GM21423 (cell line): ENCODE data around the gene NPC2.

Source experiments
- ATAC-seq: cut with Tn5 transposase; IDR thresholded peaks from one replicate; pipeline ENCODE4 v1.9.1; 2021; ENCODE audit warnings: mild to moderate bottlenecking, moderate library complexity; ENCODE audit not compliant: unreplicated experiment

The NPC2 gene

GRCh38 chr14:74519316-74520074 lies 26.4 kb upstream of the NPC2 start:
- ATAC-seq, result no peak

GRCh38 chr14:74518221-74518620 lies 25.1 kb upstream of the NPC2 start:
- no peak for ATAC-seq

- no peak for ATAC-seq
Observed at GRCh38 chr14:74517731-74518130, 24.6 kb upstream of the NPC2 start.

DNA sequence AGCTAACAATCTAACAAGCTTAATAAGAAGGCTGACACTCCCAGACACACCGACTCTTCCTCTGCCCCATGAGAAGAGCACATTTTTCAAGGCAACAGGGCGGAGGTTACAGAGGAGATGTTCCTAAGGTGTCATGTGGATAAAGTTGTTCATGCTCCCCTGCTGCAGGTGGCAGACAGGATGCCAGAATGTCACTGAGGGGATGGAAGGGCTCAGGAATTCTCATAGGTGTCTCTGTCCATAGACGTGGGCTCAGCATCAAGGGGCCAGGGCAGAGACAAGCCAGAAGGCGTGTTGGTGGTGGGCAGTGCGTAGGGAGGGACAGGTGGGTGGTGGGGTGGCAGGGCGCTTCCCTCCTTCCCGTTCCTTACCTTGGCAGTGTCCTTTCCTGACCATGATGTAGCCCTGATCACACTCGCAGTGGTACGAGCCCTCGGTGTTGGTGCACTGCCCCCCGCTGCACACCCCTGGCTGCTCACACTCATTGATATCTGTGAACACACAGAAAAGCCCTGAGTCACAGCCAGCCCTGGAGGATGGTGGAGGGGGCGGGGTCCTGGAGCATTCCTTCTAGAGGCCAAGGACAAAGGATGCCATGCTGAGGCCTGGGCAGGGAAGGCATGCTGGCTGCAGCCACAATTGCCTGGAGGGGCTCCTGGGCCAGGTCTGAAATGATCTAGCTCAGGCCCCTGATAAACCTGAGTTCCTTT lies 23.5 kb upstream of the NPC2 start:
- ATAC-seq, result no peak

DNA sequence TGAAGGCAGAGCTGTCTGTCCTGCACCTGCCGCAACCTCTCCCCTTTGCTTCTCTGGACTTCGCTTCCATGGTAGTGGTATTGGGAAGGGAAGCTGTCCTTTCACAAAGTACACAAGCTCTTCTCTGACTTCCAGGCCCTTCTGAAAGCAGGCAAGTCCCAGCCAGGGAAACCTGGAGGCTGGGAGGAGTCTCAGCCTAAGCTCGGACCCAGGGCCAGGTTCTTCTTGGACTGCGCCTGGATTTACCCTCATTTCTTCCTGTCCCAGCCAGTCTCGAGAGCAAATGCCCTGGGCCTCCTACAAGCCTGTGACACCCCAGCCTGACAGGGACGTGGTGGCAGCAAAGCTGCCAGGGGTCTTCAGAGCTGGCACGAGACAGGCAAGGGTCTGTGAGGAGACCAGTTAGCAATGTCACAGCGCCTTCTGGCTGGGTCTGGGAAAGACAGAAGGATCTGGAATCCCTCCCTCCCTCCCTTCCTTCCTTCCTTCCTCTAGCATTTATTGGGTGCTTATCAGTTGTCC lies 22.8 kb upstream of the NPC2 start:
- no peak for ATAC-seq

- no peak for ATAC-seq
Observed at GRCh38 chr14:74514471-74514941, 21.4 kb upstream of the NPC2 start.

DNA sequence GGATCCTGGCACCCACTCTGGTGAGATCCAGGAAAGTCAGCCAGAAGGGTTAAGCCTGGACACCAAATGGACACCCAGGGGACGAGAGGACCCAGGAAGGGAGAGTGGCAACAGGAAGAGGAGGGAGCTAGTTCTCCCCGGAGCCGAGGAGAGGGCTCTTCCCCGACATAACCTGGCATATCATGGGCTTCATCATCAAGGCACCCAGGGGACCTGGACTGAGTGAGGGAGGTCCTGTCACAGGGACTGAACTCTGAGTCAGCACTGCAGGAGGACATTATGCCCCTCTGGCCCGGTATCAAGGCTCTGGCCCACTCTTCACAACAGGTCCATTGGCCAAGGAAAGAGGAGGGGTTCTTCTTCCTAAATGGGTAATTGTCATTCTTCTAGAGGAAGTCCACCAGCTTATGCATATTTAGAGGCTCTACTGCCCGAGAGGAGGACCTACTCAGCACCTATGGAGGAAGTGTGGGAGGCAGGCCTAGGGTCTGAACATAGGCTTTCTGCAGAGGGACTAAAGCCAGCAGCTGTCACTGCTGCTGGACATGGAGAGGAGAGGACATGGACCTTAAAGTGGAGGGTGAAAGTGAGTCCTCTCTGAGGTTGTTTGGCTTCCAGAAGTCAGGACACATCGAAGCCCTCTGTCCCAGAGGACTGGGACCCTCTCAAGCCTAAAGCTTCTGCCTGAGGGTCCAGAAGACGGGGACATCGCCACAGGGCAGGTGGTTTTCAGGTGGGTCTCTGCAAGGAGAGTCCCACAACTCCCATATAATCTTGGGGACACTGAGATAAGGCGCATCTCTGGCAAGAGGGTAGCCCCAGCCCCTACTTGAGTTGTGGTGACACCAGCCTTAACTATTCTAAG lies 19.1 kb upstream of the NPC2 start:
- ATAC-seq, result no peak

DNA sequence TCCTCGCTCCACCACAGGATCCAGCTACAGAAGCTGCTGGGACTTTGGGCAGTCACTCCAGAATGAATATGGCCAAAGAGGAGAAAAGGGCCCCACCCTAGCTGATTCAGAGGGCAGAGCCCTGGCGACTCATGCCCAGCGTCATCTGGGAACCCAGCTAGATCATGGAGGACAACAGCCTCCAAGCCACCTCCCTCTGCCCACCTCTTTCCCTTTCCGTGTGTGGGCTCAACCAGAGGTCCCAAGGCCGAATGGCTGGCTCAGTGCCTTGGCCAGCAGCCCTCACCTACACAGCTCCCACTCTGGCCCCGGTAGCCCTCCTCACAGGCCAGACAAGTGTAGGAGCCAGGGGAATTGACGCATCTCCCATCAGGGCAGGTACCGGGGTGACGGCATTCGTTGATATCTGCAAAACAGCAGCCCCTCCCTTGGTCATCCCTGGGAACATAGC lies 17.9 kb upstream of the NPC2 start:
- ATAC-seq, result no peak

DNA sequence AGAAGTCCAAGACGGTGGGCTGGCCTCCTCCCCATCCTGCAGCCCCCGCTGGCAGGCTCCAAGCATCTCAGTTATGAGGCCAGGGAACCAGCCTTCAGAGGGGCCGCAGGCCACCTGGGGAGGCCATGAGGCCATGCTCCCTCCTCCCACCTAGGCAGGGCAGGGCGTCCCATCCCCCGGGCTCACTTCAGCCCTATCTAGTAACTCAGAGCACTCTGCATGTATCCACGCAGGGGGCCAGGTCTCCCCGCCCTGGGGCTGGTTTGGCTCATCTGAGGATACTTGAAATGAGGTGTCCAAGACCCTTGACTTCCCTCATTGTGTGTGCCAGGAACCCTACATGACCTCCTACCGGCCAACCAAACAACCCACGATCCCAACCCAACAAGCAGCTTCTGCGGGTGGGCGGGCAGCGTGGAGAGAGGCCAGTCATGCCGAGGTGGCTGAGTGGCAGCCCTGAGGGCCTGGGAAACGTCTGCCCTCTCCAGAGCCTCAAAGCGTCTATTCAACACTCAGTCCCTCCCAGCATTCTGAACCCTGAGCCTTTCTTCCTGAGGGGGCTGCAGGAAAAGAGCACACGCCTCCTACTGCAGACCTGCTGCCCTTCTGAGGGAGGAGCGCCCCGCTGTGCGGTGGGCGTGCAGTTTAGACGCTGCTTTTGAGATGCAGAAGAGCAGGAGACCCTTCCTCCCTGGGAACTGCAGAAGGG lies 17.3 kb upstream of the NPC2 start:
- no peak for ATAC-seq

- no peak for ATAC-seq
Observed at GRCh38 chr14:74509587-74510222, 16.6 kb upstream of the NPC2 start.

DNA sequence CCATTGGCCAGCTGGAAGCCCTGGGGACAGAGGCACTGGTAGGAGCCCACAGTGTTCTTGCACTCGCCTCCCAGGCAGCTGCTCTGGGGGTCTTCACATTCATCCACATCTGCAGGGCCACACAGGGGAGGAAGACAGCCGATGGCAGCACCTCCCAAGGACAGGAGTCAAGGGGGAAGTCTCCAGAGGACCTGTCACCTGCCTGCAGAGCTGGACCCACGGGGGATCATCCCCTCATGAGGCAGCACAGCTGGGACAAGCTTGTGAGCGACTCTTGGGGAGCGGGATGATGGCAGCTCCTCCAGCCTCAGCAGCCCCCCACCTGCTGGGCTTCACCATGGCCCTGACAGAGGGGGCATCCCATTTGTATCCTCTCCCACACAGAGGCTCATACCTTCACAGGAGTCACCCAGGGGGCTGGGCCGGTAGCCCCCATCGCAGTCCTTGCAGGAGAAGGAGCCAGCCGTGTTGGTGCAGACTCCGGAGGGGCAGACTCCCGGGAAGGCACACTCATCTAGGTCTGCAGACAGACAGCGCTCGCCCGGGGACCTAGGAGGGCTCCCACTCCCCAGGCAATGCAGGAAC lies 15.8 kb upstream of the NPC2 start:
- no peak for ATAC-seq

GRCh38 chr14:74508292-74508731 lies 15.2 kb upstream of the NPC2 start:
- ATAC-seq, result no peak

- no peak for ATAC-seq
Observed at GRCh38 chr14:74507840-74508239, 14.7 kb upstream of the NPC2 start.

- no peak for ATAC-seq
Observed at GRCh38 chr14:74507085-74507484, 14.0 kb upstream of the NPC2 start.

DNA sequence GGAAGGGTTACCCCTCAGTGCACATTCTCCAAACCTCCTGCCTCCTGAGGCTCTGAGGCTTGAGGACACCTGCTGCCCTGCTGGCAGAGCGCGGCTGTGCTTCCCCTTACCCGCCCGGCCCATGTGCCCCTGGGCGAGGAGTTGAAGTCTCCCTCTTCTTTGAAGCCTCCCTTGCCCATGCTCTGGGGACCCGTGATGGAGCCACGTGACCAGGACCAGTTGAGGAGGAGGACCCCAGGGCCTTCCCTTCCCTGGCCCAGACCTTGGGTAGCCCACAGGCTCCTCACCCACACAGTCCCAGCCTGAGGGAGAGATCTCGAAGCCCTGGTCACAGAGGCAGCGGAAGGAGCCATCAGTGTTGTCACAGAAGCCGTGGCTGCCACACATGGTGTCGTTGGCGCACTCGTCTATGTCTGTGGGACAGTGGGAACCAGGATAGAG lies 13.3 kb upstream of the NPC2 start:
- no peak for ATAC-seq

DNA sequence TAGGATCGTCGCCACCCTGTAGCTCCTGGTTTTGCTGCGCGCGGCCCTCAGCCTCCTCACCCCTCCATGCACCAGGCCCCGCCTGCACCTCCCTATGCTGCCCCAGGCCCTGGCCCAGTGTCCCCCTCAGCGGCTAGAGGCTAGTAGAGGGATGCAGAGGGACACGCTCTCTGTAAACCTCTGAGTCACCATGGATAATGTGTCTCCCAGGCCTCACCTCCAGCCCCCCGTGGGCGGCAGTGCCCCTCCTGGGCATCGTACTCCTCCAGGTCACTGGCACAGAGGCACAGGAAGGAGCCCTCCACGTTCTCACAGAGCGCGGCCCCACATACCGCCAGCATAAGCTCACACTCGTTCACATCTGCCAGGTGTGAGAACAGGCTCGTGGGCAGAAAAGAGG lies 12.7 kb upstream of the NPC2 start:
- no peak for ATAC-seq

DNA sequence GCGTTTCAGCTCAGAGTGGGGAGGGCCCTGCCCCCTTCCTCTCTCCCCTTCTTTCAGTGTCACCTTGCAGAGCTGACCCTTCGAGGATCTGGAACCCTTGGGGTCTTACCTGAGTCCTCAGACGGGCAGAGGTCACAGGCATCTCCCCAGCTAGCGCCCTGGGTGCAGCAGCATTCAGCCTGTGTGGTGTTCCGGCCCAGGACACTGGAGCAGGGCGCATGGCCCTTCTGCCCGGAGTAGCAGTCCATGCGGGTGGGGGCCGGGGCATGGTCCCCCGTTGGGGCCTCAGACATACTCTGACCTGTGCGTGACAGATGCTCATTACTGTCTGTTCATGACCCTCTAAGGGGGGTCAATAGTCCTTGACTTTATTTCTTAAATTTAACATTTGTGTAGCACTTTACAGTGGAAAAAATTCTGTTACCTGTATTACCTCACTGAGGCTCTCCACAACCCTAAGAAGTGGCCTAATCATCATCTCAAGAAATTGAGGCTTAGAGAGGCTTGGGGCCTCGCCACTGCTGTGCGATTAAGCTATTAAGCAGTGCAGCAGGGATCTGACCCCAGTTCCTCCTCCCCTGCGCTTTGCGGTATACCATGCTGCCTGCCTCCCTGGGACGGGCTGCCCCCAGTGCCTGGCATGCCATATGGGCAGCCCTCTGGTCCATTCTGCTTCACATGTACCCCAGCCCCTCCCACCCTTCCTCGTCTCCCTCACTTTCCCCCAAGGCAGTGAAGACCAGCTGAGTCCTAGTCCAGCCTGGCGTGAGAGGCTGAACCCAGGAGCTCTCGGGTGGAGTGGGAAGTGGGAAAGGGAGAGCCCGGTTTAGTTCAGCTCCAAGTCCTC lies 12.0 kb upstream of the NPC2 start:
- ATAC-seq, result no peak

DNA sequence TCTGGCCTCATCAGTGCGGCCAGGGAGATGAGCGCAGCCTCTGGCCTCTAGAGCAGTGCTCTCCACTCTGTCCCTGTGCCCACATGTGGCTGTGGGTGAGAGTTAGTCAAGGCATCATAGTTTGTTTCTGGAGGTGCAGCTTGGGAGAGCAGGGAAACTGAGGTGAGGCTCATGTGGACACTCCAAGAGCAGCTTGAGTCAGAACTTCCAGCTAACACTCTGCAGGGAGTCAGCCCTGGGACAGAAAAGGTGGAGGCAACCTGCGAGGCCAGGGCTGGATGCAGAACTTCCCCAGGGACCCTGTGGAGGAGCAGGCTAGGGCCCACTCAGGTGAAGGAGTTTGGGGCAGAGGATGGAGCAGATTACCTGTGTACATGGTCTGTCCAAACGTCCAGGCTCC lies 11.3 kb upstream of the NPC2 start:
- no peak for ATAC-seq

DNA sequence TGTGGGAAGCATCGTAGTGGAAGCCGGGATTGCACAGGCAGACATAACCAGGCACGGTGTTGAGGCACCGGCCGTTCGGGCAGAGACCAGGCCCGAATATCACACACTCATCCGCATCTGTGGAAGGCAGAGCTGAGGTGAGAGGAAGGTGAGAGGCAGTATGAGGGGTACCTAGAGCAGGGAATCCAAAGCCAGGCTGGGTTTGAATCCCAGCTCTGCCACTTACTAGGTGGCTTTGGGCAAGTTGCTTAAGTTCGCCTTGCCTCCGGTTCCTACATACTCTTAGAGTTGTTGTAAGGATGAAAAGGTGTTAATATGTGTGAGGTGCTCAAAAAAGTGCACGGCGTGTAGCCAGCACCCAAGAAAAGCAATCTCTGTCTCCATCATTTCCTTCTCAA lies 10.8 kb upstream of the NPC2 start:
- no peak for ATAC-seq
